Umbilical cord (tissue), 2 donors: Measurements from ENCODE around the gene GOLGA8R. TPM values are rescaled to one million over a fixed set of nuclear protein-coding genes. Genes with fewer than 3 reads are reported as not detected.
"Not testable (repeated sequence)": the region's sequence is repeated elsewhere in the genome, so short reads cannot be mapped to it uniquely, and the experiment has no call there.

Experiments used
- DNase-seq: peaks from one replicate; pipeline ENCODE4 v3.0.0-alpha.2; 2015; ENCODE audit warnings: low spot score
- total RNA-seq: library from RNA; depleted of rRNA; stranded (reverse); fragments of >200 nt; gene quantifications from one replicate; pipeline ENCODE4 v1.2.3, GENCODE V29; 2014; ENCODE audit warnings: low replicate concordance; ENCODE audit not compliant: insufficient read depth

Gene GOLGA8R
- total RNA-seq = 8.2 TPM

- DNase-seq = not testable (repeated sequence)
Observed at GRCh38 chr15:30414160-30414559, at the start of gene GOLGA8R. GOLGA8R (minus strand) TSS chr15:30414260; CDS start chr15:30414162, 98 bp downstream.

- not testable (repeated sequence) for DNase-seq
Observed at GRCh38 chr15:30463849-30464248, 49.8 kb upstream of the GOLGA8R start.

- not testable (repeated sequence) for DNase-seq
Observed at GRCh38 chr15:30462176-30462575, 48.1 kb upstream of the GOLGA8R start.

- not testable (repeated sequence) for DNase-seq
Observed at GRCh38 chr15:30452702-30453101, 38.6 kb upstream of the GOLGA8R start.

- DNase-seq = not testable (repeated sequence)
Observed at GRCh38 chr15:30438348-30438747, 24.3 kb upstream of the GOLGA8R start.

GRCh38 chr15:30435878-30436277, 21.8 kb upstream of the GOLGA8R start:
- DNase-seq = not testable (repeated sequence)

- DNase-seq = not testable (repeated sequence)
Observed at GRCh38 chr15:30420723-30421122, 6.7 kb upstream of the GOLGA8R start.

GRCh38 chr15:30407636-30408035, 6.4 kb downstream of the GOLGA8R start:
- not testable (repeated sequence) for DNase-seq

GRCh38 chr15:30398988-30399387, 15.1 kb downstream of the GOLGA8R start:
- not testable (repeated sequence) for DNase-seq

GRCh38 chr15:30393664-30393991, 20.4 kb downstream of the GOLGA8R start:
- not testable (repeated sequence) for DNase-seq

GRCh38 chr15:30392766-30393663, 21.0 kb downstream of the GOLGA8R start, which contains the start of gene CHRFAM7A:
CHRFAM7A (minus strand) TSS chr15:30393540; CDS start chr15:30383351, 10,189 bp downstream.
- not testable (repeated sequence) for DNase-seq

- not testable (repeated sequence) for DNase-seq
Observed at GRCh38 chr15:30386318-30386887, 27.7 kb downstream of the GOLGA8R start.

- not testable (repeated sequence) for DNase-seq
Observed at GRCh38 chr15:30377082-30377413, 37.0 kb downstream of the GOLGA8R start.

- not testable (repeated sequence) for DNase-seq
Observed at GRCh38 chr15:30376375-30377081, 37.5 kb downstream of the GOLGA8R start.

- DNase-seq = not testable (repeated sequence)
Observed at GRCh38 chr15:30375872-30376271, 38.2 kb downstream of the GOLGA8R start.

GRCh38 chr15:30374862-30375261, 39.2 kb downstream of the GOLGA8R start:
- DNase-seq = not testable (repeated sequence)

GRCh38 chr15:30368271-30368670, 45.8 kb downstream of the GOLGA8R start:
- not testable (repeated sequence) for DNase-seq

GRCh38 chr15:30367246-30367645, 46.8 kb downstream of the GOLGA8R start:
- DNase-seq = peak; percentile 0

- not testable (repeated sequence) for DNase-seq
Observed at GRCh38 chr15:30361404-30361803, 52.7 kb downstream of the GOLGA8R start.

GRCh38 chr15:30360990-30361389, 53.1 kb downstream of the GOLGA8R start:
- not testable (repeated sequence) for DNase-seq

- DNase-seq = not testable (repeated sequence)
Observed at GRCh38 chr15:30355043-30355442, 59.0 kb downstream of the GOLGA8R start.
